Stimulated activated CD8-positive, alpha-beta memory T cell treated with anti-CD3 and anti-CD28 coated beads, Interleukin-4, amount 100 ng/mL, for 24 hours (primary cell): ENCODE data around the gene SLC12A8.
A peak's percentile ranks its signal among the peaks of the same experiment; 100 is the strongest.

Experiments
- DNase-seq: peaks from one replicate; pipeline ENCODE4 v3.0.0-alpha.2; 2020; ENCODE audit warnings: low read depth

The SLC12A8 gene

GRCh38 chr3:125076464-125076863 is 136.1 kb downstream of the SLC12A8 start:
- no peak for DNase-seq

- no peak for DNase-seq
Measured at GRCh38 chr3:125075738-125076137, 136.8 kb downstream of the SLC12A8 start.

GRCh38 chr3:125073390-125073905 is 139.1 kb downstream of the SLC12A8 start:
- DNase-seq: no peak

- no peak for DNase-seq
Measured at GRCh38 chr3:125072749-125073389, 139.7 kb downstream of the SLC12A8 start.

DNA sequence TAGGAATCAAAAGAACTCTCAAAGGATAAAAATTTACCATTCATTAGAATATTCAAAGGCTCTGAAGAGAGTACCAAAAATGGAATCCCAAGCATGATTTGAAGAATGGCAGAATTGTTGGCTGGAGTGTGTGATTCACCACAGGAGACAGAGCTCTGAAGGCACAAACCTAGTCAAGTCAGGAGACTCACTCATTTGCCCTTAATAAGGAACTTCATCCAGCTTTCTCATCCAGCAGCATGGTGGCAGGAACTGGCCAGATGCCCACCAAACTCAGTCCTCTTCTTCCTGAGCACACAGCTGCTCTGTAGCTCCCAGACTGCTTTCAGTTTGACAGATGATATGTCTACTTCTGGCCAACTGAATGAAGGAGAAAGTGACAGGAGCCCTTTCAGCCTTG is 140.2 kb downstream of the SLC12A8 start:
- DNase-seq: no peak

- DNase-seq: no peak
Measured at GRCh38 chr3:125069968-125070745, 142.4 kb downstream of the SLC12A8 start.

DNA sequence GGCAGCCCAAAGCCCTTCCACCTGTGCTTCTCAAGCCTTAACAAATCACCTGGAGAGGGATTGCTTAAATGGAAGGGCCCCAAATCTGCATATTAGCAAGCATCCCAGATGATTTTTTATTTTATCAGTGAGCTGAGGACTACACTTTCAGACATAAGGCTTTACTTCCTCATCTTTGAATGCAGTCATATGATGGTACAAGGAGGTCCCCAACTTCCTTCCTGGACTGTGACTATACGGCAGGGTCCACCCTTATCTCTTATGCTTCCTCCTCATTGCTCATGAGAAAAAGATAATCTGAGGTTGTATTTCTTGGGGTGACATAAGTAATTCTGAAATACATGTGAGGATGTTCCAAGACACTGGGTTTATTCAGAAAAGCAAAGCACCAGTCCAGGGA is 143.1 kb downstream of the SLC12A8 start:
- no peak for DNase-seq

DNA sequence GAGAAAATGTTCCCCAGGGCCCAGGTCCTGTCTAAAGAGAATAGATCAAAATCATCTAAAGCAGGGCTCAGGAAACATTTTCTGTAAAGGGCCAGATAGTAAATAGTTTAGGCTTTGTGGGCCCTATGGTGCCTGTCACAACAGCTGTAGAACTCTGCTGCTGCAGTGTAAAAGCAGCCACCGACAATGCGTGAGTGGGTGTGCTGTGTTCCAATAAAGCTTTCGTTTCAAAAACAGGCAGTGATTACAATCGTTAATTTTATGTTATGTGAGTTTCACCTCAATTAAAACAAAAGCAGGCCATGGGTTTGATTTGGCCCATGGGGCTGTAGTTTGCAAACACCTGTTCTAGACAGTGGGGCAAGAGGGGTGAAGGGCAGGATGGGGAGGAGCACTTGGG is 144.3 kb downstream of the SLC12A8 start:
- DNase-seq: no peak

- DNase-seq: no peak
Measured at GRCh38 chr3:125067225-125067624, 145.3 kb downstream of the SLC12A8 start.

GRCh38 chr3:125062904-125063618 is 149.5 kb downstream of the SLC12A8 start:
- DNase-seq: no peak

DNA sequence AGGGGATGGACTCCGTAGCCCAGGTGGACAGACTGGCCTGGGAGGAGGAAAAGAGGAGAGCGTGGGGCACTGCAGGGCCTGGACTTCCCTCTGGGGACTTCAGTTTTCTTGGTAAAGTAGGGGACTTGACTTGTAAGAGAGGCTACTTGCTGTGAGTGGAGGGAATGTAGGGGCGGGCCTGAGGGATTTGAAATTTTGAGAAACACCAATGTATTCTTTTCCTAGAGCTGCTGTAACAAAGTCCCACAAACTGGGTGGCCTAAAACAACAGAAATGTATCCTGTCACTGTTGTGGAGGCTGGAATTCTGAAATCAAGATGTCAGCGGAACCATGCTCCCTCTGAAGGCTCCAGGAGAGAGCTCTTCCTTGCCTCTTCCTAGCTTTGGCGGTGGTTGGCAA is 150.9 kb downstream of the SLC12A8 start:
- DNase-seq: no peak

DNA sequence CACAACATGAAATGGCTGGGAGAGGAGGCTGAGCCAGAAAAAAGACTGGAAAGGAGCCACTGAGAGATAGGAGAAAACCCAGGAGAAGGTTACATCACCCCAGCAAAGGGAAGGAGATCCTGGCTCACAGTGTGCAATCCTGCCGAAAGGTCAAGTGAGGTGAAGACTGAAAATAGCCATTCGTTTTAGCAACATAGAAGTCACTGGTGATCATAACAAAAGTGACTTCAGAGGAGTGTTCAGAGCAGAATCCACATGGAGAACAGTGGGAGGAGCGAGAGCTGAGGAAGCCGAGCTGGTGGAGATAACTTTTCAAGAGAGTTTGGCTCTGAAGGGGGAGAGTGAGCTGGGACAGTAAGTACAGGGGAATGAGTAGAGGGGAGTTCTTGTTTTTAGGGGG is 151.4 kb downstream of the SLC12A8 start:
- no peak for DNase-seq

- DNase-seq: no peak
Measured at GRCh38 chr3:125059488-125060245, 152.9 kb downstream of the SLC12A8 start.

DNA sequence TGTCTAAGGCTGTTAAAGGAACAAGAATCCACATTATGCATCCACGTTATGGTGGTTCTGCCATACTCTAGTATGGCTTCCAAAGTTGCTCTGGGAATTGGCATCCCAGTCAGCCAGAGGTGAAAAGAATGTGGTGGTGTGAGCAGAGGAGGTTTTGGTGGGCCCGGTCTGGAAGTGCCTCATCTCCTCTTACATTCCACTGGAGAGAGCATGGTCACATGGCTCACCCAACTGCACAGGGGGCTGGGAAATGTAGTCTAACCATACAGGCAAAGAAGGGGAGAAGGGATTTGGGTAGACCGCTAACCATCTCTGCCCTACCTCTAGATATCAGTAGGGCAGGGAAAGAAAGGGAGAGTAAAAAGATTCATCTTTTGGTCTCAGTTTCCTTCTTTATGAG is 153.6 kb downstream of the SLC12A8 start:
- no peak for DNase-seq

- no peak for DNase-seq
Measured at GRCh38 chr3:125058529-125058928, 154.0 kb downstream of the SLC12A8 start.

DNA sequence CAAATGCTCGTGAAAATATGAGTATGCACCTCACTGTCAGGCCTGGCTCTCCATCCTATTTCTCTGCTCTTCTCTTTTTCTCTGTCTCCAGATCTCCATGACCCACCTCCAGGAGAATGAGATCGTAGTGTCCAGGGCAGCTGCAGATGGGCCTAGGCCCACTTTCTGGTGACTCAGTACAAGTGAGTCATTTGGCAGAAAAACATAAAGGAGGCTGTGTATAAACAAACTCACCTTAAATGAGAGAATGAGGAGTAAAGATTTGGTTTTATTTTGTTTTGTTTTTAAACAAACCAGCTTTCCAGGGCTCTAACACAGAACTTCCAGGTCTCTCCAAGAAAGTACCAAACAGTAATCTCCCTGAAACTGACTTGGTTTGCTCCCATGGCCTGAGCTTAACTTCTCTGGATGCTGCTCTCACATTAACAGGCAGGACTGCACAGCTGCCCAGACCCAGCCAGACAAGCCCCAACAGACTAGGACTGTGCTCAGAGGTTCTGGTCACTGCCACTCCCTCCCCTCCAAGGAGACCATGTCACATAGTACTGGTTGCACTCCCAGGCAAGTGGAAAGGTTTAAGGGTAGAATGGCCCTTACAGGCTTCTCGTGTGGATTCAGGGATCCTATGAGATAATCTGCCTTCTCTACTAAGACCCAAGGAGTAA is 155.2 kb downstream of the SLC12A8 start:
- no peak for DNase-seq

DNA sequence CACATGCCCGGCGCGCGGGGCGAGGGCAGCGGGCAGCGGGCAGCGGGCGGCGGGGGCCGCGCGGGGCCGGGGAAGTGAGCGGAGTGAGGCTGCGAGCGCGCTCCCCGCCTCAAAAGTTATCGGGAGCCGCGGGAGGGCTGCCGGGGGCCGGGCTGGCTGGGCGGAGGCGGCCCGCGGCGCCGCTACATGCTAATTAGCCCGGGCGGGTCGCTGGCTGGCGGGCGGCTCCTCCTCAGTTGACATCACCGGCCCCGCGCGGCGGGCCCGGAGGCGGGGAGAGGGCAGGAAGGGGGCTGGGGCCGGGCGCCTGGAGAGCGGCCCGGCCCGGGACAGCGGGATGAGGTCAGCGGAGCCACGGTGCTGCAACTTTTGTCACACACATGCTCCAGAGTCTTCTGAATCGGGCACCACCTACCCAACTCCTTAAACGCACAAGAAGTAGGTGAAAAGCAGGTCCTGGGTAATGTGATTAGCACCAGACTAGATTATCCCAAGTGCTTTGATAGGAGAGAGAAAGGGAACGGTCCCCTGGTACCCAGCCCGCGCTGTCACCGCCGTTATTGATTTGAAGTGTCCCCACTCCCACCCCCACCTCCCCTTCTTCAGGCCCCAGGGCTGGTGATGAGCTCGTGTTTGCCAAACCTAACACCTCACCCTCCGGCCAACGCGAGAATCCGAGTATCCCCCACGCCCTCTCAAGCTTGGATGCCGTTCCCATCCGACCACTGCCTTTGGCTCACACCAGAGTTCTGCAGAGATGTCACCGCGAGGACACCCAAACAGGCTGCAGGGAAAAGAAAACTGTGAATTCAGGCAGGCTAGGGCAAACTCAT is 156.4 kb downstream of the SLC12A8 start, which contains the start of gene HEG1:
Gene HEG1 (minus strand): TSS at position 85 of the 833 bp plus-strand sequence. CDS start 107 bp downstream, outside the sequence.
- DNase-seq: peak; percentile 70

GRCh38 chr3:125055331-125055912 is 157.1 kb downstream of the SLC12A8 start:
- no peak for DNase-seq

GRCh38 chr3:125054449-125055329 is 157.9 kb downstream of the SLC12A8 start:
- no peak for DNase-seq
